ENCODE results near the gene DNER. TPM values are rescaled to one million over a fixed set of nuclear protein-coding genes. Genes with fewer than 3 reads are reported as not detected.
A peak's percentile ranks its signal among the peaks of the same experiment; 100 is the strongest.

DNER gene
- total RNA-seq, 1 experiment from 2014 or later: 2.9 TPM

DNA sequence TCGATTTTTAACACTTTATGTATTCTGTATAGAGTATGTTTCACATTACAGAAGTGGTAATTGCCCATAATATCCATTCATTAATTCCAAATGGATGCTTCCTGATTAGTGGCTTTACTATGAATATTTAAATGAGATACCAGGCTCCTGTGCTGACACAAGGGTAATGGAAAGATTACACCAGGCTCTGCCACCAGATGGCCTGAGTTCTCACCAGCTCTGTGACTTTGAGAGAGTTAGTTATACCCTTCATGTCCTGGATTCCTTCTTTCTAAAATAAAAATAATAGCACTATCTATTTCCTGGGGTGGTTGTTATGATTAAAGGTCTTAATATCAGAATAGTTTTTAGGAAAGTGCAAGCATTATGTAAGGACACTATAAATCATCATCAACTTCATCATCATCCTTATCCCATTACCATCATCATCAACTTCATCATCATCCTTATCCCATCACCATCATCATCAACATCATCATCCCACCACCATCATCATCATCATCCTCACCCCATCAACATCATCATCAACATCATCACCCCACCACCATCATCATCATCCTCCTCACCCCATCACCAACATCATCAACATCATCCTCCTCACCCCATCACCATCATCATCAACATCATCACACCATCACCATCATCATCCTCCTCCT is 151.8 kb downstream of the DNER start:
- CTCF ChIA-PET: no interaction called here
- no peak overlapping the region for H2AFZ ChIP-seq (ENCODE audit: low read depth, low read length, poor library complexity, severe bottlenecking)
- H3K9ac ChIP-seq (ENCODE audit: low read length): no peak overlapping the region
- RAD21 ChIA-PET (ENCODE audit: low non-redundant PET in 1 of 2, low total read pairs in 2 of 2, uncharacterized antibody in 2 of 2, unreplicated experiment in 2 of 2): no interaction called here
- H3K9me3 ChIP-seq (ENCODE audit: control insufficient read depth in 1 of 2, insufficient read depth in 1 of 2, low read depth in 1 of 2, low read length in 2 of 2): no peaks in the 10 kb centered on the region
- no peaks in the 10 kb centered on the region for H3K36me3 ChIP-seq (ENCODE audit: control insufficient read depth in 1 of 2, insufficient read depth in 2 of 2, low read length in 2 of 2)
- TF ChIP-seq FOSL1 (IDR thresholded peaks at IDR 0.05; ENCODE audit: low read depth) (no peak), EZH2 (IDR thresholded peaks at IDR 0.05) (no peak), TCF7L2 (IDR thresholded peaks at IDR 0.05; ENCODE audit: borderline replicate concordance, extremely low read depth, insufficient read depth, insufficient read length) (no peak), JUND (IDR thresholded peaks at IDR 0.05) (no peak), CEBPB (IDR thresholded peaks at IDR 0.05; ENCODE audit: low read depth) (no peak), SIN3A (IDR thresholded peaks at IDR 0.05; ENCODE audit: low read depth) (no peak), RAD21 (IDR thresholded peaks at IDR 0.05; ENCODE audit: low read depth) (0 out of 2 replicates have a peak, but pooled peaks have one; percentile 15), POLR2AphosphoS5 (IDR thresholded peaks at IDR 0.05; ENCODE audit: low read depth, low read length) (no peak), EZH2phosphoT487 (IDR thresholded peaks at IDR 0.05; ENCODE audit: borderline replicate concordance) (no peak), EGR1 (IDR thresholded peaks at IDR 0.05; ENCODE audit: low read depth) (no peak), SP1 (IDR thresholded peaks at IDR 0.05; ENCODE audit: low read depth) (no peak)
- TF ChIP-seq, protein P1, sequence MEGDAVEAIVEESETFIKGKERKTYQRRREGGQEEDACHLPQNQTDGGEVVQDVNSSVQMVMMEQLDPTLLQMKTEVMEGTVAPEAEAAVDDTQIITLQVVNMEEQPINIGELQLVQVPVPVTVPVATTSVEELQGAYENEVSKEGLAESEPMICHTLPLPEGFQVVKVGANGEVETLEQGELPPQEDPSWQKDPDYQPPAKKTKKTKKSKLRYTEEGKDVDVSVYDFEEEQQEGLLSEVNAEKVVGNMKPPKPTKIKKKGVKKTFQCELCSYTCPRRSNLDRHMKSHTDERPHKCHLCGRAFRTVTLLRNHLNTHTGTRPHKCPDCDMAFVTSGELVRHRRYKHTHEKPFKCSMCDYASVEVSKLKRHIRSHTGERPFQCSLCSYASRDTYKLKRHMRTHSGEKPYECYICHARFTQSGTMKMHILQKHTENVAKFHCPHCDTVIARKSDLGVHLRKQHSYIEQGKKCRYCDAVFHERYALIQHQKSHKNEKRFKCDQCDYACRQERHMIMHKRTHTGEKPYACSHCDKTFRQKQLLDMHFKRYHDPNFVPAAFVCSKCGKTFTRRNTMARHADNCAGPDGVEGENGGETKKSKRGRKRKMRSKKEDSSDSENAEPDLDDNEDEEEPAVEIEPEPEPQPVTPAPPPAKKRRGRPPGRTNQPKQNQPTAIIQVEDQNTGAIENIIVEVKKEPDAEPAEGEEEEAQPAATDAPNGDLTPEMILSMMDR (IDR thresholded peaks at IDR 0.05 in 2 of 3, conservative IDR thresholded peaks at IDR 0.05 in 1 of 3; ENCODE audit: borderline replicate concordance in 1 of 3, insufficient read depth in 1 of 3, low read depth in 2 of 3, low read length in 2 of 3): 0 out of 6 replicates have a peak, but pooled peaks of 1 of the 3 experiments have one; percentile 10
- TF ChIP-seq, protein P2, sequence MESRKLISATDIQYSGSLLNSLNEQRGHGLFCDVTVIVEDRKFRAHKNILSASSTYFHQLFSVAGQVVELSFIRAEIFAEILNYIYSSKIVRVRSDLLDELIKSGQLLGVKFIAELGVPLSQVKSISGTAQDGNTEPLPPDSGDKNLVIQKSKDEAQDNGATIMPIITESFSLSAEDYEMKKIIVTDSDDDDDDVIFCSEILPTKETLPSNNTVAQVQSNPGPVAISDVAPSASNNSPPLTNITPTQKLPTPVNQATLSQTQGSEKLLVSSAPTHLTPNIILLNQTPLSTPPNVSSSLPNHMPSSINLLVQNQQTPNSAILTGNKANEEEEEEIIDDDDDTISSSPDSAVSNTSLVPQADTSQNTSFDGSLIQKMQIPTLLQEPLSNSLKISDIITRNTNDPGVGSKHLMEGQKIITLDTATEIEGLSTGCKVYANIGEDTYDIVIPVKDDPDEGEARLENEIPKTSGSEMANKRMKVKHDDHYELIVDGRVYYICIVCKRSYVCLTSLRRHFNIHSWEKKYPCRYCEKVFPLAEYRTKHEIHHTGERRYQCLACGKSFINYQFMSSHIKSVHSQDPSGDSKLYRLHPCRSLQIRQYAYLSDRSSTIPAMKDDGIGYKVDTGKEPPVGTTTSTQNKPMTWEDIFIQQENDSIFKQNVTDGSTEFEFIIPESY (IDR thresholded peaks at IDR 0.05; ENCODE audit: extremely low read depth, insufficient replicate concordance, low read length): no peak
- no peak overlapping the region for H3K4me2 ChIP-seq (ENCODE audit: low read length)
- intact Hi-C loops (cut with micrococcal nuclease): no loop called here
- BruUV-seq (replicated peaks): no TSS peak
- H3K4me3 ChIP-seq (replicated peaks in 1 of 2; ENCODE audit: low read depth in 1 of 2, low read length in 2 of 2): no peak overlapping the region
- H4K20me1 ChIP-seq (ENCODE audit: insufficient read depth): no peaks in the 10 kb centered on the region
- no peaks in the 10 kb centered on the region for H3K79me2 ChIP-seq (ENCODE audit: insufficient read depth, low read length)
- peak; percentile 49; the same call in 1 of the 2 replicates for ATAC-seq
- no peaks in the 10 kb centered on the region for H3K9me2 ChIP-seq (ENCODE audit: insufficient read depth)
- no peaks in the 10 kb centered on the region for H3K27me3 ChIP-seq (ENCODE audit: insufficient read depth, low read length)
- no peaks in the 10 kb centered on the region for H3K4me1 ChIP-seq (ENCODE audit: control insufficient read depth in 1 of 2, insufficient read depth in 2 of 2, low read length in 2 of 2)
- no peak for DNase-seq (ENCODE audit: low read depth, low spot score)
- POLR2A ChIA-PET: no interaction called here
- H3K27ac ChIP-seq (ENCODE audit: low read depth, low read length): no peak overlapping the region

Data from HCT116 (cell line).